Neutrophil (primary cell): ENCODE data around the gene DYNLT3.

Source experiments
- H3K27ac ChIP-seq: fragments of 200-600 bp; sonication (generic); 2 replicates; pipeline ENCODE4 v1.5.1; 2016; ENCODE audit warnings: mild to moderate bottlenecking, moderate library complexity
- H3K27me3 ChIP-seq: fragments of 200-600 bp; sonication (generic); 2 replicates; pipeline ENCODE4 v1.6.0; 2016; ENCODE audit warnings: mild to moderate bottlenecking
- H3K36me3 ChIP-seq: fragments of 200-600 bp; sonication (generic); 2 replicates; pipeline ENCODE4 v1.5.1; 2017
- H3K4me1 ChIP-seq, 2 experiments: fragments of 200-600 bp in 1 of 2; sonication (generic) in 1 of 2; 1 replicate in 1 of 2; 2 replicates in 1 of 2; pipeline versions ENCODE4 v1.5.1 to v1.6.1; 2013 to 2016; ENCODE audit warnings: low read depth in 1 of 2, low read length in 1 of 2, mild to moderate bottlenecking in 1 of 2, moderate library complexity in 1 of 2; ENCODE audit not compliant: control insufficient read depth in 1 of 2, insufficient read depth in 1 of 2
- H3K4me3 ChIP-seq, 2 experiments: fragments of 200-600 bp in 1 of 2; sonication (generic) in 1 of 2; 1 replicate in 1 of 2; 2 replicates in 1 of 2; pipeline ENCODE4 v1.5.1; 2013 to 2016; ENCODE audit warnings: low read depth in 1 of 2, low read length in 1 of 2, mild to moderate bottlenecking in 1 of 2, moderate library complexity in 1 of 2
- H3K9me3 ChIP-seq: fragments of 200-600 bp; sonication (generic); 2 replicates; pipeline ENCODE4 v1.5.1; 2016
- TF ChIP-seq, protein P1 (sequence below): fragments of 200-600 bp; sonication (generic); IDR thresholded peaks from 2 replicates; pipeline ENCODE4 v1.5.1; 2016; ENCODE audit warnings: antibody characterized with exemption

The DYNLT3 gene

DNA sequence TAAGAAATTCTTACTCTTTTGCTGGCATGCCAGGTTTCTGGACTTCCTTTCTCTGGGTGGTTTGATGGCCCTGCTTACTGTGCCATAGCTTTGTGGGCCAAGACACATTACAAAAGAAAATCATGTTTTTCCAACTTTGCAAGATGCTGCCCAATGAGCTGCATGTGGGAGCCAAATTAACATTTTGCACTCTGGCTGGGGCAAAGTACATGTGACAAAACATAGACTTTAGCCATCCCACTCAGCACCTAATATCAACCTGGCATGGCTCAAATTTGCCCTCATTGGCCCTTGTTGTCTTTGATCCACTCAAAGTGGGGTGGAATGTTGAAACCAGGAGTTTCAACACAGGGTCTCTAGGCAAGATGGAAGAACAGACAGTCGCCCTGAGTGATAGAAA lies 40.0 kb upstream of the DYNLT3 start:
- no peaks in the 10 kb centered on the region for H3K4me1 ChIP-seq
- no peak overlapping the region for H3K27ac ChIP-seq
- no peaks in the 10 kb centered on the region for H3K36me3 ChIP-seq
- H3K27me3 ChIP-seq, result no peaks in the 10 kb centered on the region
- H3K9me3 ChIP-seq, result no peaks in the 10 kb centered on the region
- TF ChIP-seq, protein P1, sequence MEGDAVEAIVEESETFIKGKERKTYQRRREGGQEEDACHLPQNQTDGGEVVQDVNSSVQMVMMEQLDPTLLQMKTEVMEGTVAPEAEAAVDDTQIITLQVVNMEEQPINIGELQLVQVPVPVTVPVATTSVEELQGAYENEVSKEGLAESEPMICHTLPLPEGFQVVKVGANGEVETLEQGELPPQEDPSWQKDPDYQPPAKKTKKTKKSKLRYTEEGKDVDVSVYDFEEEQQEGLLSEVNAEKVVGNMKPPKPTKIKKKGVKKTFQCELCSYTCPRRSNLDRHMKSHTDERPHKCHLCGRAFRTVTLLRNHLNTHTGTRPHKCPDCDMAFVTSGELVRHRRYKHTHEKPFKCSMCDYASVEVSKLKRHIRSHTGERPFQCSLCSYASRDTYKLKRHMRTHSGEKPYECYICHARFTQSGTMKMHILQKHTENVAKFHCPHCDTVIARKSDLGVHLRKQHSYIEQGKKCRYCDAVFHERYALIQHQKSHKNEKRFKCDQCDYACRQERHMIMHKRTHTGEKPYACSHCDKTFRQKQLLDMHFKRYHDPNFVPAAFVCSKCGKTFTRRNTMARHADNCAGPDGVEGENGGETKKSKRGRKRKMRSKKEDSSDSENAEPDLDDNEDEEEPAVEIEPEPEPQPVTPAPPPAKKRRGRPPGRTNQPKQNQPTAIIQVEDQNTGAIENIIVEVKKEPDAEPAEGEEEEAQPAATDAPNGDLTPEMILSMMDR, result no peak
- H3K4me3 ChIP-seq, result no peak overlapping the region

DNA sequence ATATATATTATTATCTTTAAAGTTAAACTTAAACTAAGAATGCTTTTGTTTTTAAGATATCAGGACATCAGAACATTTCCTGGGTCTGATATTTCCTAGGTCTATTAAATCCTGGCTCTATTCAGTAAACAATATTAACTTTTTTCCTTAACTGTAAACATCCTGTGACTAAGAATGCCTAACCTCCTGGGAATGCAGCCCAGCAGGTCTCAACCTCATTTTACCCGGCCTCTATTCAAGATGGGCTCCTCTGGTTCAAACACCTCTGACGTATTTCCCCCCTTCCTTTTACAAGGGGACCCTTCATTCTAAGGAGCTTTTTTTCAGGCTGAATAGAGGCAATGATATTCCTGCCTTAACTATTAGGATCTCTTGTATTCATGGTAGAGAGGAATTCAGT lies 35.8 kb upstream of the DYNLT3 start:
- Histone ChIP-seq H3K4me1 (no peaks in the 10 kb centered on the region), H3K27me3 (no peaks in the 10 kb centered on the region), H3K27ac (no peak overlapping the region), H3K4me3 (no peak overlapping the region), H3K9me3 (no peaks in the 10 kb centered on the region), H3K36me3 (no peaks in the 10 kb centered on the region)
- TF ChIP-seq, protein P1, result no peak

DNA sequence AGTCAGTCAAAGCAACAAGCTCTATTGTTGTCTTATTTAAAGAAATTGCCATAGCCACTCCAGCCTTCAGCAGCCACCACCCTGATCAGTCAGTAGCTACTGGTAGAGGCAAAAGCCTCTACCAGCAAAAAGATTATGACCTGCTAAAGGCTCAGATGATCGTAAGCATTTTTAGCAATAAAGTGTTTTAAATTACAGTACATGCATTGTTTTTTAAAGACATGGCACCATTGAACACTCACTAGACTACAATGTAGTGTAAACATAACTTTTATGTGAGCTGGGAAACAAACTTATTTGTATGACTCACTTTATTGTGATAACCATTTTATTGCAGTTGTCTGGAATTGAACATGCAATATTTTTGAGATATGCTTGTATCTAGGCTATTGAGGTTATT lies 32.3 kb upstream of the DYNLT3 start:
- no peaks in the 10 kb centered on the region for H3K4me1 ChIP-seq
- no peaks in the 10 kb centered on the region for H3K36me3 ChIP-seq
- TF ChIP-seq, protein P1, result no peak

DNA sequence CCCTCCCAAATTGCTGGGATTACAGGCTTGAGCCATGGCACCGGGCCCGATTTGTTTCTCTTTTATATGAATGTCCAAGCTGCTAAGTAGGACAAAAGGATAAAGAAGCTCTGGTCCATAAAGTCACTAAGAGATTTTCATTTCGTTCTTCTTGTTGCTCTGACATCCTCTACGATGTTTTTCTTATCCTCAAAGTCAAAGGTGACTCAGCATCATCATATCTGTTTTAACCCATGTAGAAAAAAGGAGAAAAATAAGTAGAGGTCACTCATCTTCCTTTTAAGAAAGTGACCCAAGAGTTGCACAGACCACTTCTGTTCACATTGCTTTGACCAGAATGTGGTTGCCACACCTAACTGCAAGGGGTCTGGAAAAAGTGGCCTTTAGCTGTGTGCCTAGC lies 29.3 kb upstream of the DYNLT3 start:
- TF ChIP-seq, protein P1, result no peak
- Histone ChIP-seq H3K9me3 (no peaks in the 10 kb centered on the region), H3K27ac (no peak overlapping the region), H3K27me3 (no peaks in the 10 kb centered on the region), H3K36me3 (no peaks in the 10 kb centered on the region), H3K4me1 (no peaks in the 10 kb centered on the region), H3K4me3 (no peak overlapping the region)

More for the DNA sequence above, 32.3 kb upstream of the DYNLT3 start:
- Histone ChIP-seq H3K27me3 (no peaks in the 10 kb centered on the region), H3K27ac (no peak overlapping the region), H3K4me3 (no peak overlapping the region), H3K9me3 (no peaks in the 10 kb centered on the region)

DNA sequence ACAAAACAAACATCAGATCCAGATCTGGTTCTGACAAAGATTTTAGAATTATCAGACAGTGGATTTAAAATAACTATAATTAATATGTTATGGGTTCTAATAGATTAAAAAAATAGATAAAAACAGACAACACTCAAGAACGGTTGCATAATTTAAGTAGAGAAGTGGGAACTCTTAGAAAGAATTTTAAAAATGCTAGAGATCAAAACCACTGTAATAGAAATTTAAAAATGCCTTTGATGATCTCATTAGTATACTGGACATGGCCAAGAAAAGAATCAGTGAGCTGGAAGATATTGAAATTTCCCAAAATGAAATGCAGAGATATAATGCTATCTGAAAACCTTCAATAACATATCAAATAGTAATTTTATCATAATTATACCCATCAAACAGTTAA lies 28.3 kb upstream of the DYNLT3 start:
- Histone ChIP-seq H3K9me3 (no peaks in the 10 kb centered on the region), H3K27ac (no peak overlapping the region), H3K36me3 (no peaks in the 10 kb centered on the region), H3K27me3 (no peaks in the 10 kb centered on the region), H3K4me1 (no peaks in the 10 kb centered on the region), H3K4me3 (no peak overlapping the region)
- TF ChIP-seq, protein P1, result no peak

DNA sequence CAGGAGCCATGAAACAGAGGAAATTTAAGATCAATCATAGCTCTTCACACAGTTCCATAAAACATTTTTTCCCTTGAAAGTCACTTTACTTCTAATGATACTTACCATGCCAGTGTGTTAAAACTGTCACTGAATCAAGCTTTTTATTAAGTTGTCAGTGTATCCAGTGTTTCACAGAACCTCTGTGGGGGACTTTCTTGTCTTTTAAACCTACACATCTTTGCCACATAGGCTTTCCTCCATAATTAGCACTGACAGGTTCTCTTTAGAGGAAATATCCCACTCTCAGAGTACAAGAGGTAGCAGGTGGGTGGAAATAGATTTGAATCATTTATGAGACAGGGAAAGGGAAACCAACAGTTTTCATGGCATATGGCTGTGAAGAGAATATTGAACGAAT lies 25.8 kb upstream of the DYNLT3 start:
- no peaks in the 10 kb centered on the region for H3K9me3 ChIP-seq
- TF ChIP-seq, protein P1, result no peak
- H3K27ac ChIP-seq, result no peak overlapping the region
- no peaks in the 10 kb centered on the region for H3K36me3 ChIP-seq
- H3K4me1 ChIP-seq, result no peaks in the 10 kb centered on the region
- no peak overlapping the region for H3K4me3 ChIP-seq
- H3K27me3 ChIP-seq, result no peaks in the 10 kb centered on the region
